HFFc6 (cell line): ENCODE results near the gene GPR82. TPM values are rescaled to one million over a fixed set of nuclear protein-coding genes. Genes with fewer than 3 reads are reported as not detected.

ENCODE experiments used
- DNase-seq: peaks from one replicate; pipeline ENCODE4 v3.0.0-alpha.2; 2018
- H3K27ac Mint-ChIP-seq: 2 replicates; pipeline ENCODE4 v1.8.0; 2020; ENCODE audit warnings: mild to moderate bottlenecking, mixed read lengths
- H3K27me3 Mint-ChIP-seq: 2 replicates; pipeline ENCODE4 v1.8.0; 2021; ENCODE audit warnings: mild to moderate bottlenecking, moderate library complexity, mixed read lengths; ENCODE audit not compliant: insufficient read depth
- H3K36me3 Mint-ChIP-seq: 2 replicates; pipeline ENCODE4 v1.8.0; 2021; ENCODE audit warnings: low read depth, mixed read lengths
- H3K4me1 Mint-ChIP-seq: 2 replicates; pipeline ENCODE4 v1.8.0; 2020; ENCODE audit warnings: low read depth, mixed read lengths
- H3K4me3 Mint-ChIP-seq: 2 replicates; pipeline ENCODE4 v1.8.0; 2020; ENCODE audit warnings: mild to moderate bottlenecking, moderate library complexity, mixed read lengths
- H3K9me3 Mint-ChIP-seq: 2 replicates; pipeline ENCODE4 v1.8.0; 2020; ENCODE audit warnings: mild to moderate bottlenecking, mixed read lengths
- total RNA-seq, 6 experiments: library from RNA; stranded (reverse); fragmentation: NEBNext Ultra II Directional; extraction: Animal tissue kit (Norgen Biotek cat#: 25700); gene quantifications; 2 replicates in 1 of 6; 3 replicates in 5 of 6; pipeline ENCODE4 v1.2.3, GENCODE V29; 2021
- TF ChIP-seq, protein P1 (sequence below): fragments of 200-600 bp; sonication (generic); IDR thresholded peaks from 2 replicates; pipeline ENCODE4 v1.5.0; 2021; ENCODE audit warnings: antibody characterized with exemption, mild to moderate bottlenecking

Gene GPR82
- total RNA-seq, 6 experiments from 2014 or later: not detected

DNA sequence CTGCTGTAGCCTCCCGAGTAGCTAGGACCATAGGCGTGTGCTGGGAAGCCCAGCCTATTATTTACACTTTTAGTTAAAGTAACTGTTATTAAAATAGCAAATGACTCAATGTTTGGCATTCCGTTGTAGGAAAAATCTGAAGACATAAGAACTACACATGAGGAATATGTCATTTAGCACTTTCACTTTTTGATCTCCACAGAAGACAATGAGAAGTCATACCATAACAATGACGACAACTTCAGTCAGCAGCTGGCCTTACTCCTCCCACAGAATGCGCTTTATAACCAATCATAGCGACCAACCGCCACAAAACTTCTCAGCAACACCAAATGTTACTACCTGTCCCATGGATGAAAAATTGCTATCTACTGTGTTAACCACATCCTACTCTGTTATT lies 28.6 kb upstream of the GPR82 start:
- Mint-ChIP-seq H3K27me3 (no peaks in the 10 kb centered on the region), H3K27ac (no peak overlapping the region), H3K9me3 (no peaks in the 10 kb centered on the region), H3K36me3 (no peaks in the 10 kb centered on the region), H3K4me3 (no peak overlapping the region), H3K4me1 (peaks cover 5% of the 10 kb centered on the region; the same call in 1 of the 2 replicates)
- no peak for DNase-seq
- TF ChIP-seq, protein P1, sequence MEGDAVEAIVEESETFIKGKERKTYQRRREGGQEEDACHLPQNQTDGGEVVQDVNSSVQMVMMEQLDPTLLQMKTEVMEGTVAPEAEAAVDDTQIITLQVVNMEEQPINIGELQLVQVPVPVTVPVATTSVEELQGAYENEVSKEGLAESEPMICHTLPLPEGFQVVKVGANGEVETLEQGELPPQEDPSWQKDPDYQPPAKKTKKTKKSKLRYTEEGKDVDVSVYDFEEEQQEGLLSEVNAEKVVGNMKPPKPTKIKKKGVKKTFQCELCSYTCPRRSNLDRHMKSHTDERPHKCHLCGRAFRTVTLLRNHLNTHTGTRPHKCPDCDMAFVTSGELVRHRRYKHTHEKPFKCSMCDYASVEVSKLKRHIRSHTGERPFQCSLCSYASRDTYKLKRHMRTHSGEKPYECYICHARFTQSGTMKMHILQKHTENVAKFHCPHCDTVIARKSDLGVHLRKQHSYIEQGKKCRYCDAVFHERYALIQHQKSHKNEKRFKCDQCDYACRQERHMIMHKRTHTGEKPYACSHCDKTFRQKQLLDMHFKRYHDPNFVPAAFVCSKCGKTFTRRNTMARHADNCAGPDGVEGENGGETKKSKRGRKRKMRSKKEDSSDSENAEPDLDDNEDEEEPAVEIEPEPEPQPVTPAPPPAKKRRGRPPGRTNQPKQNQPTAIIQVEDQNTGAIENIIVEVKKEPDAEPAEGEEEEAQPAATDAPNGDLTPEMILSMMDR: no peak

DNA sequence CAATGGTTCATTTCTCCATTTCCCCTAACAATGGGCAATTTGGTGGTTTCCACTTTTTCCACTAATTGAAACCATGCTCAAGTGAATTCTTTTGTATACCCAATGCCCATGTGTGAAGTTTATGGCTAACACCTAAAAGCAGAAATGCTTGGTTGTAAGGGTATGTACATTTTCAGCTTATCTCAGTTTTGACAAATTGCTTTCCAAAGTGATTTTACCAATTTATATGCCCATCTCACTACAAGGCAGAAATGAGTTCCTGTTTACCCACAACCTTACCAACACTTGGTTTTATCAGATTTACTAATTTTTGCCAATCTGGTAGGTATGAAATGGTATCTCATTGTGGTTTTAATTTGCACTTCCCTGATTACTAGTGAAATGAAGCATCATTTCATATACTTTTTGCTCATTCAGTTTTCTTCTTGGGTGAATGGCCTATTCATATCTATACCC lies 20.4 kb upstream of the GPR82 start:
- Mint-ChIP-seq H3K4me1 (no peaks in the 10 kb centered on the region), H3K27me3 (no peaks in the 10 kb centered on the region), H3K9me3 (no peaks in the 10 kb centered on the region), H3K27ac (no peak overlapping the region), H3K36me3 (no peaks in the 10 kb centered on the region), H3K4me3 (no peak overlapping the region)
- TF ChIP-seq, protein P1: no peak
- DNase-seq: no peak

DNA sequence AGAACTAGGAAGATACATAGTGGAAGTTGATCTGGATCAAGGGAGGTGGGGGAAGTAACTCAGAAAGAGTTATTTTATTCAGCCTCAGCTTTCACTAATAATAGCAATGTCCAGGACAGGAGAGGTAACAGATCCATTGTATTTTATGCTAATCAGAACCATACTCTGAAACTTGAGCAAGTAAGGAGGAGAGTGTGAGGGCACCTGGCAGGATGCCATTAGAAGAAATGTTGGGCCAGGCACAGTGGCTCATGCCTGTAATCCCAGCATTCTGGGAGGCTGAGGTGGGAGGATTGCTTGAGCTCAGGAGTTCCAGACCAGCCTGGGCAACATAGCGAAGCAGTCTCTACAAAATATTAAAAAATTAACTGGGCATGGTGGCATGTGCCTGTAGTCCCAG lies 18.9 kb upstream of the GPR82 start:
- Mint-ChIP-seq H3K4me3 (no peak overlapping the region), H3K36me3 (no peaks in the 10 kb centered on the region), H3K27ac (no peak overlapping the region), H3K9me3 (no peaks in the 10 kb centered on the region), H3K27me3 (no peaks in the 10 kb centered on the region), H3K4me1 (no peaks in the 10 kb centered on the region)
- DNase-seq: no peak
- TF ChIP-seq, protein P1: no peak

DNA sequence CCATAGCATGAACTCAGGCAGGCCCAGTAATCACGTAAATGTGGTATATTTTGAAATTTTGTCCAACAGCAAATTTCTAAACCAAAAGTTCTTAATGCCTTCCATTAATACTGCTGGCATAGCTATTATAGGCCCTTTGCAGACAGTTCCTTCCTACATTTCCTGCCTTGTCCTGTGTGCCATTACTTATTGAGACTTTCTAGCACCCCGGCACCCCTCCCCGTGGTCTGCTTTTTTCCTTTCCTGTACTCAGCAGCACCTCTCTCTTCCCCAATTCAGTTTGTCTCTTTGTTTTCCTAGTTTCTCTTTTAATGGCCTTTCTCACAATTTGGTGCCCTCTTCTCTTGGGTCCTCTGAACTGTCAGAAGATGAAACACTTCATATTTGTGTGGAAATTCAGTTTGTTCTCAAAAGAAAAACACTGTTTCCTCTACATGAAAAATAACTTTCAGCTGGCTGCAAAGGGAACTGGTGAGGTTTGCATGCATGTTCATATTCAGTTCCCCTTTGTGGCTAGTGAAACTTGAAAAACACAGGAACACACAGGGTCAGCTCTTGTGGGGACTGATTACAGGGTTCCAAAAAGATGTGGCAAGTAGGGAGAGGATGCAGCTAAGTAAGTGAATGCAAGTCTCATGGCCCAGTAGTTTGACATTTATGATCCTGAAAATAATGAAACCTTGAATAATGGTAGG lies 18.2 kb upstream of the GPR82 start:
- Mint-ChIP-seq H3K4me3 (no peak overlapping the region), H3K36me3 (no peaks in the 10 kb centered on the region), H3K4me1 (no peaks in the 10 kb centered on the region), H3K27me3 (no peaks in the 10 kb centered on the region), H3K27ac (no peak overlapping the region), H3K9me3 (no peaks in the 10 kb centered on the region)
- TF ChIP-seq, protein P1: no peak
- no peak for DNase-seq

DNA sequence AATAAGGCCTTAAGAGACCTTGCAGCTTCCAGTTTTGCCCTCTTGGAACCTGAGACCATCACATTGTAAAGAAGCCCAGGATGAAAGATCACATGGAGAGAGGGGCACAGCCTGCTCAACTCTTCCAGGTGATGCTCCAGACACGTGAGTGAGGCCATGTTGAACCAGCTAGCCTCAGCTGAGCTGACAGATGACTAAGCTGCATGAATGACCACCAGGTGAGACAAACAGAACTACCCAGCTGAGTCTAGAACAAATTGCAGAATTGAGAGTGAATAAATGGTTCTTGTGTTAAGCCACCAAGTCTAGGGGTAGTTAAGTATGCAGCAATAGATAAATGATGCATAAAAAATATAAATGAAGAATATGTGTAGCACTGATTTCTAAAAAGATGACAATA lies 16.8 kb upstream of the GPR82 start:
- DNase-seq: no peak
- TF ChIP-seq, protein P1: no peak
- Mint-ChIP-seq H3K27ac (no peak overlapping the region), H3K9me3 (no peaks in the 10 kb centered on the region), H3K4me1 (no peaks in the 10 kb centered on the region), H3K36me3 (no peaks in the 10 kb centered on the region), H3K27me3 (no peaks in the 10 kb centered on the region), H3K4me3 (no peak overlapping the region)
